Breast epithelium (tissue), 3 donors: Measurements from ENCODE around the gene COA8.

Experiments
- CTCF ChIP-seq, 3 donors: fragments of 450-650 bp; IDR thresholded peaks; one replicate each; pipeline ENCODE4 v1.5.1; 2016 to 2017; ENCODE audit warnings: antibody characterized with exemption in 3 of 3, mild to moderate bottlenecking in 3 of 3, moderate library complexity in 3 of 3
- POLR2A ChIP-seq: fragments of 450-650 bp; IDR thresholded peaks from one replicate; pipeline ENCODE4 v1.6.1; 2016; ENCODE audit warnings: antibody characterized with exemption, mild to moderate bottlenecking, moderate library complexity
- POLR2AphosphoS5 ChIP-seq, 3 donors: sonication (generic); formaldehyde crosslinking; IDR thresholded peaks; one replicate each; pipeline ENCODE4 v1.6.1; 2017; ENCODE audit warnings: antibody characterized with exemption in 3 of 3

- TF ChIP-seq CTCF (IDR thresholded peaks at IDR 0.05) (no peak), POLR2AphosphoS5 (IDR thresholded peaks at IDR 0.05) (no peak), POLR2A (no peak)
Measured at GRCh38 chr14:103526247-103526913, 36.4 kb upstream of the COA8 start.
